Activated naive CD4-positive, alpha-beta T cell treated with anti-CD3 and anti-CD28 coated beads for 36 hours (primary cell): Measurements from ENCODE around the gene DLX2. TPM values are rescaled to one million over a fixed set of nuclear protein-coding genes. Genes with fewer than 3 reads are reported as not detected.

Experiments
- CTCF ChIA-PET: fragments of 350-600 bp; sonication (Branson Sonifier 250); formaldehyde crosslinking; loops from one replicate; lab custom pipeline; 2021; ENCODE audit warnings: antibody characterized with exemption; lab: Charles Lee
- DNase-seq: peaks from one replicate; pipeline ENCODE4 v3.0.0-alpha.2; 2020
- H3K27ac Mint-ChIP-seq: one replicate; pipeline ENCODE4 v1.8.0; 2021; ENCODE audit warnings: mild to moderate bottlenecking, mixed read lengths
- H3K27me3 Mint-ChIP-seq: one replicate; pipeline ENCODE4 v1.8.0; 2021; ENCODE audit warnings: low read depth, mixed read lengths
- H3K36me3 Mint-ChIP-seq: one replicate; pipeline ENCODE4 v1.8.0; 2021; ENCODE audit warnings: low read depth, mixed read lengths
- H3K4me1 Mint-ChIP-seq: one replicate; pipeline ENCODE4 v1.8.0; 2021; ENCODE audit warnings: low read depth, mixed read lengths
- H3K4me3 Mint-ChIP-seq: one replicate; pipeline ENCODE4 v1.8.0; 2021; ENCODE audit warnings: mild to moderate bottlenecking, moderate library complexity, mixed read lengths
- H3K9me3 Mint-ChIP-seq: one replicate; pipeline ENCODE4 v1.8.0; 2021; ENCODE audit warnings: mixed read lengths
- intact Hi-C: fragments of 100-400 bp; cut with micrococcal nuclease; formaldehyde crosslinking; loops from one replicate; pipeline ENCODE4 v1.15.1; 2023
- total RNA-seq, 2 experiments: library from RNA; stranded (reverse); gene quantifications; one replicate each; pipeline ENCODE4 v1.2.3, GENCODE V29; 2021

Gene DLX2
- total RNA-seq, 2 experiments from 2014 or later = not detected

GRCh38 chr2:172084645-172085459 is 17.8 kb downstream of the DLX2 start:
- DNase-seq = peak; percentile 77
- Mint-ChIP-seq H3K4me3 (peak overlapping the region; percentile 71), H3K27ac (no peak overlapping the region), H3K9me3 (peaks cover 2% of the 10 kb centered on the region), H3K4me1 (peaks cover 63% of the 10 kb centered on the region), H3K27me3 (peaks cover 95% of the 10 kb centered on the region), H3K36me3 (peaks cover 2% of the 10 kb centered on the region)
- CTCF ChIA-PET = interaction anchor here (0.6 to 2.0 kb wide), 6 partner anchors 11 to 324 kb away, joined by 3 to 6 read pairs (median 4); partner anchors contain the start of genes DLX2 and SLC25A12
- intact Hi-C loops = loop anchor here (1.0 kb wide), 1 partner anchor 16 kb away; no protein-coding TSS in a partner anchor

GRCh38 chr2:172084395-172084644 is 18.4 kb downstream of the DLX2 start:
- intact Hi-C loops = no loop called here
- Mint-ChIP-seq H3K36me3 (peaks cover 2% of the 10 kb centered on the region), H3K27ac (no peak overlapping the region), H3K4me1 (peaks cover 63% of the 10 kb centered on the region), H3K9me3 (peaks cover 2% of the 10 kb centered on the region), H3K27me3 (peaks cover 94% of the 10 kb centered on the region), H3K4me3 (peak overlapping the region; percentile 71)
- DNase-seq = no peak
- CTCF ChIA-PET = interaction anchor here (1.3 to 1.4 kb wide), 2 partner anchors 17 to 19 kb away, joined by 3 to 6 read pairs; partner anchors contain the start of gene DLX2

GRCh38 chr2:172083628-172084394 is 18.9 kb downstream of the DLX2 start:
- DNase-seq = no peak
- Mint-ChIP-seq H3K36me3 (peaks cover 2% of the 10 kb centered on the region), H3K4me1 (peaks cover 63% of the 10 kb centered on the region), H3K9me3 (peaks cover 2% of the 10 kb centered on the region), H3K27me3 (peaks cover 94% of the 10 kb centered on the region), H3K4me3 (peak overlapping the region; percentile 71), H3K27ac (no peak overlapping the region)
- CTCF ChIA-PET = interaction anchor here (0.7 to 1.3 kb wide), 4 partner anchors 8 to 505 kb away, joined by 3 to 7 read pairs (median 5); partner anchors contain the start of gene DLX2
- intact Hi-C loops = no loop called here

GRCh38 chr2:172082944-172083627 is 19.6 kb downstream of the DLX2 start:
- intact Hi-C loops = no loop called here
- no peak overlapping the region for H3K27ac Mint-ChIP-seq

GRCh38 chr2:172082105-172082943 is 20.4 kb downstream of the DLX2 start:
- Mint-ChIP-seq H3K27me3 (peaks cover 79% of the 10 kb centered on the region), H3K9me3 (peaks cover 2% of the 10 kb centered on the region), H3K36me3 (peaks cover 2% of the 10 kb centered on the region), H3K4me3 (no peak overlapping the region), H3K27ac (no peak overlapping the region), H3K4me1 (peaks cover 51% of the 10 kb centered on the region)
- CTCF ChIA-PET = interaction anchor here (1.3 kb wide), 2 partner anchors 19 to 24 kb away, joined by 5 to 7 read pairs; no protein-coding TSS in a partner anchor
- intact Hi-C loops = no loop called here
- no peak for DNase-seq

More at GRCh38 chr2:172082944-172083627, 19.6 kb downstream of the DLX2 start:
- peaks cover 2% of the 10 kb centered on the region for H3K36me3 Mint-ChIP-seq
- CTCF ChIA-PET = interaction anchor here (1.0 to 1.3 kb wide), 3 partner anchors 9 to 24 kb away, joined by 4 to 7 read pairs (median 5); no protein-coding TSS in a partner anchor
- peaks cover 2% of the 10 kb centered on the region for H3K9me3 Mint-ChIP-seq
- peak overlapping the region; percentile 12 for H3K4me3 Mint-ChIP-seq
- DNase-seq = no peak
- peaks cover 57% of the 10 kb centered on the region for H3K4me1 Mint-ChIP-seq
- H3K27me3 Mint-ChIP-seq = peaks cover 86% of the 10 kb centered on the region

GRCh38 chr2:172081221-172082022 is 21.3 kb downstream of the DLX2 start:
- CTCF ChIA-PET = interaction anchor here (0.7 to 1.2 kb wide), 2 partner anchors 11 to 12 kb away, joined by 3 to 5 read pairs; no protein-coding TSS in a partner anchor
- peaks cover 42% of the 10 kb centered on the region for H3K4me1 Mint-ChIP-seq

GRCh38 chr2:172080641-172081220 is 22.0 kb downstream of the DLX2 start:
- peaks cover 2% of the 10 kb centered on the region for H3K36me3 Mint-ChIP-seq
- DNase-seq = no peak
- intact Hi-C loops = no loop called here
- CTCF ChIA-PET = interaction anchor here (1.2 kb wide), 1 partner anchor 11 kb away, joined by 5 read pairs; no protein-coding TSS in a partner anchor
- H3K27me3 Mint-ChIP-seq = peaks cover 67% of the 10 kb centered on the region
- H3K27ac Mint-ChIP-seq = no peak overlapping the region
- H3K9me3 Mint-ChIP-seq = peaks cover 2% of the 10 kb centered on the region
- H3K4me3 Mint-ChIP-seq = no peak overlapping the region
- H3K4me1 Mint-ChIP-seq = peaks cover 36% of the 10 kb centered on the region

More at GRCh38 chr2:172081221-172082022, 21.3 kb downstream of the DLX2 start:
- no peak for DNase-seq
- Mint-ChIP-seq H3K4me3 (no peak overlapping the region), H3K9me3 (peaks cover 2% of the 10 kb centered on the region), H3K27ac (no peak overlapping the region), H3K36me3 (peaks cover 2% of the 10 kb centered on the region), H3K27me3 (peaks cover 70% of the 10 kb centered on the region)
- intact Hi-C loops = no loop called here

GRCh38 chr2:172079838-172080640 is 22.7 kb downstream of the DLX2 start:
- H3K27ac Mint-ChIP-seq = no peak overlapping the region
- CTCF ChIA-PET = interaction anchor here (0.6 kb wide), 1 partner anchor 43 kb away, joined by 4 read pairs; no protein-coding TSS in a partner anchor
- H3K4me3 Mint-ChIP-seq = no peak overlapping the region
- peaks cover 2% of the 10 kb centered on the region for H3K36me3 Mint-ChIP-seq
- H3K9me3 Mint-ChIP-seq = peaks cover 2% of the 10 kb centered on the region
- H3K4me1 Mint-ChIP-seq = peaks cover 31% of the 10 kb centered on the region
- DNase-seq = no peak
- intact Hi-C loops = no loop called here
- peaks cover 60% of the 10 kb centered on the region for H3K27me3 Mint-ChIP-seq

- CTCF ChIA-PET = interaction anchor here (0.6 kb wide), 1 partner anchor 42 kb away, joined by 4 read pairs; no protein-coding TSS in a partner anchor
- H3K36me3 Mint-ChIP-seq = peaks cover 2% of the 10 kb centered on the region
- no peak overlapping the region for H3K27ac Mint-ChIP-seq
- H3K9me3 Mint-ChIP-seq = peaks cover 2% of the 10 kb centered on the region
- intact Hi-C loops = no loop called here
- H3K4me3 Mint-ChIP-seq = no peak overlapping the region
- peaks cover 26% of the 10 kb centered on the region for H3K4me1 Mint-ChIP-seq
- DNase-seq = no peak
- H3K27me3 Mint-ChIP-seq = peaks cover 54% of the 10 kb centered on the region
These were observed 23.3 kb downstream of the DLX2 start for GRCh38 chr2:172079416-172079815.

- Mint-ChIP-seq H3K27ac (no peak overlapping the region), H3K27me3 (peaks cover 14% of the 10 kb centered on the region), H3K4me3 (no peak overlapping the region), H3K9me3 (no peaks in the 10 kb centered on the region), H3K4me1 (no peaks in the 10 kb centered on the region), H3K36me3 (peaks cover 7% of the 10 kb centered on the region)
- intact Hi-C loops = no loop called here
- CTCF ChIA-PET = no interaction called here
- DNase-seq = no peak
These were observed 28.4 kb downstream of the DLX2 start for GRCh38 chr2:172074254-172074653.
